ENCODE data around the gene DYRK4.

Gene DYRK4

DNA sequence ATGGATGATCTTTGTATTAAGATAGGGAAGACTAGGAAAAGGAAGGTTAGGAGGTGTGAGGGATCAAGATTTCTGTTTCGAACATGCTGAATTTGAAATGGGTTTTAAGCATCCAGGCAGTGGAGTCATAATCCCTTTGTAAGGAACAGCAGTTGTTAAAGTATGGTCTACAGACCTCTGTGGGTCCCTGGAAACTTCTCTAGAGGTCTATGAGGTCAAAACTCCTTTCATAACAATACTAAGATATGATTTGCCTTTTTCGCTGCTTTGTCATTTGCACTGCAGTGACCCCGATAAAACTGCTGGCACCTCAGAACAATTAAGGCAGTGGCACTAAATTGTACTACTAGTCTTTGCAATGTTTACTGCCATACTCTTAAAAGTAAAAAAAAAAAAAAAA, 21.8 kb upstream of the DYRK4 start:
- TF ChIP-seq, protein P1, sequence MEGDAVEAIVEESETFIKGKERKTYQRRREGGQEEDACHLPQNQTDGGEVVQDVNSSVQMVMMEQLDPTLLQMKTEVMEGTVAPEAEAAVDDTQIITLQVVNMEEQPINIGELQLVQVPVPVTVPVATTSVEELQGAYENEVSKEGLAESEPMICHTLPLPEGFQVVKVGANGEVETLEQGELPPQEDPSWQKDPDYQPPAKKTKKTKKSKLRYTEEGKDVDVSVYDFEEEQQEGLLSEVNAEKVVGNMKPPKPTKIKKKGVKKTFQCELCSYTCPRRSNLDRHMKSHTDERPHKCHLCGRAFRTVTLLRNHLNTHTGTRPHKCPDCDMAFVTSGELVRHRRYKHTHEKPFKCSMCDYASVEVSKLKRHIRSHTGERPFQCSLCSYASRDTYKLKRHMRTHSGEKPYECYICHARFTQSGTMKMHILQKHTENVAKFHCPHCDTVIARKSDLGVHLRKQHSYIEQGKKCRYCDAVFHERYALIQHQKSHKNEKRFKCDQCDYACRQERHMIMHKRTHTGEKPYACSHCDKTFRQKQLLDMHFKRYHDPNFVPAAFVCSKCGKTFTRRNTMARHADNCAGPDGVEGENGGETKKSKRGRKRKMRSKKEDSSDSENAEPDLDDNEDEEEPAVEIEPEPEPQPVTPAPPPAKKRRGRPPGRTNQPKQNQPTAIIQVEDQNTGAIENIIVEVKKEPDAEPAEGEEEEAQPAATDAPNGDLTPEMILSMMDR (IDR thresholded peaks at IDR 0.05; ENCODE audit: low read depth, low read length, missing control alignments): no peak
- Histone ChIP-seq H3K36me3 (replicated peaks) (no peaks in the 10 kb centered on the region), H3K4me3 (ENCODE audit: low read depth, low read length) (no peak overlapping the region), H3K27me3 (replicated peaks) (no peaks in the 10 kb centered on the region), H3K27ac (no peak overlapping the region)
- no peak for DNase-seq
- in situ Hi-C loops (cut with HindIII; ENCODE audit: low pct_ligation_motif_present, low sequenced_read_pairs): no loop called here

DNA sequence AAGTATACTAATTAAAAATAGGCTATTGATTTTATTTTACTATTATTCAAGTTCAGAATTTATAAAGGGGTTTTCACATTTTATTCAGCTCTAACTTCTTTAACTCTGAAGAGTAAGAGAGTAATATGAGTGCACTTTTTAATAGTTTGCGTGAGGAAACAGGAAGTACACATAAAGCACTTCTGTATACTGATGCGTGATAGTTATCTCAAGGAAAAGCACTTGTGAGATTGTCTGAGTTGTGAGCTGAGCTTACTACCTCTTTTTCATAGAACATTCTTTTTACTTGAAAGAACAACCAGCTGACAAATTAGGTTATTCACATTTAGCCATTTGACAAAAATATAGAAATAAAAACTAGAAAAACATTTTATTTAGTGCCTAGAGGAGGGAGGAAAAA, 21.4 kb upstream of the DYRK4 start:
- no peaks in the 10 kb centered on the region for H3K27me3 ChIP-seq (replicated peaks)
- no peak overlapping the region for H3K4me3 ChIP-seq (ENCODE audit: low read depth, low read length)
- TF ChIP-seq, protein P1 (IDR thresholded peaks at IDR 0.05; ENCODE audit: low read depth, low read length, missing control alignments): no peak
- DNase-seq: no peak
- H3K27ac ChIP-seq: no peak overlapping the region
- no peaks in the 10 kb centered on the region for H3K36me3 ChIP-seq (replicated peaks)
- in situ Hi-C loops (cut with HindIII; ENCODE audit: low pct_ligation_motif_present, low sequenced_read_pairs): no loop called here

DNA sequence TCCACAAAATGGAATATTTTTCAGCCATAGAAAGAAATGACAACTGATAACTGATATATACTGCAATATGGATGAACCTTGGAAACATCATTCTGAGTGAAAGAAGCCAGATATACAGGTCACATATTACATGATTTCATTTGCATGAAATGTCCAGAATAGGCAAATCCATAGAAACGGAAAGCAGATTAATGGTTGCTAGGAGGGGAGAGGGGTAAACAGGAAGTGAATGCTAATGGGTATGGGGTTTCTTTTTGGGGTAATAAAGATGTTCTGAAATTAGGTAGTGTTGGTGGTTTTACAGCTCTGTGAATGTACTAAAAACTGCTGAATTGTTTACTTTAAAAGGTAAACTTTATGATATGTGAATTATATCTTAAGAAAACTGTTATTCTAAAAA, 16.8 kb upstream of the DYRK4 start:
- no peaks in the 10 kb centered on the region for H3K27me3 ChIP-seq (replicated peaks)
- DNase-seq: no peak
- no peaks in the 10 kb centered on the region for H3K36me3 ChIP-seq (replicated peaks)
- TF ChIP-seq, protein P1 (IDR thresholded peaks at IDR 0.05; ENCODE audit: low read depth, low read length, missing control alignments): no peak
- H3K27ac ChIP-seq: no peak overlapping the region
- H3K4me3 ChIP-seq (ENCODE audit: low read depth, low read length): no peak overlapping the region
- in situ Hi-C loops (cut with HindIII; ENCODE audit: low pct_ligation_motif_present, low sequenced_read_pairs): no loop called here

DNA sequence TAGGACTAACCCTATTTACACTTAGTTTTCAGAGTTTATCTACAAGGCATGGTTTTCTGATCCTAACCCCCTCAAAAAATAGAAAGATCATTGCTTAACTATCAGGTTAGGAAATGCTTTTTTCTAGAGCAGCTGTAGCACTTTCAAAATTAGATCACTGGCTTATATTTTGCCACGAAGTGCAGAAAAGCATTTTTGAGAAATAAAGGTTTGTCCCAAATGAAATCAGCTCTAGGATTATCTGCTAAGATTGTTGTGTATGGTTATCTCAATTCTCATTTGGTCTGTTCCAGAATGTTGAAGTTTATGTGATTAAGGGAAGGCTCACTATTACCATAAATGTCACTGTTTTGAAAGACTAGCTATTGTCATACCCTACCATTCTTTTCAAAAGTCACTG, 9.8 kb upstream of the DYRK4 start:
- Histone ChIP-seq H3K4me3 (ENCODE audit: low read depth, low read length) (no peak overlapping the region), H3K27me3 (replicated peaks) (no peaks in the 10 kb centered on the region), H3K36me3 (replicated peaks) (no peaks in the 10 kb centered on the region), H3K27ac (no peak overlapping the region)
- no peak for DNase-seq
- TF ChIP-seq, protein P1 (IDR thresholded peaks at IDR 0.05; ENCODE audit: low read depth, low read length, missing control alignments): no peak
- in situ Hi-C loops (cut with HindIII; ENCODE audit: low pct_ligation_motif_present, low sequenced_read_pairs): no loop called here

GRCh38 chr12:4553943-4554342, 8.1 kb upstream of the DYRK4 start:
- no peak for DNase-seq
- no peak overlapping the region for H3K4me3 ChIP-seq (ENCODE audit: low read depth, low read length)
- TF ChIP-seq, protein P1 (IDR thresholded peaks at IDR 0.05; ENCODE audit: low read depth, low read length, missing control alignments): no peak
- in situ Hi-C loops (cut with HindIII; ENCODE audit: low pct_ligation_motif_present, low sequenced_read_pairs): no loop called here
- no peaks in the 10 kb centered on the region for H3K27me3 ChIP-seq (replicated peaks)
- no peak overlapping the region for H3K27ac ChIP-seq
- no peaks in the 10 kb centered on the region for H3K36me3 ChIP-seq (replicated peaks)

DNA sequence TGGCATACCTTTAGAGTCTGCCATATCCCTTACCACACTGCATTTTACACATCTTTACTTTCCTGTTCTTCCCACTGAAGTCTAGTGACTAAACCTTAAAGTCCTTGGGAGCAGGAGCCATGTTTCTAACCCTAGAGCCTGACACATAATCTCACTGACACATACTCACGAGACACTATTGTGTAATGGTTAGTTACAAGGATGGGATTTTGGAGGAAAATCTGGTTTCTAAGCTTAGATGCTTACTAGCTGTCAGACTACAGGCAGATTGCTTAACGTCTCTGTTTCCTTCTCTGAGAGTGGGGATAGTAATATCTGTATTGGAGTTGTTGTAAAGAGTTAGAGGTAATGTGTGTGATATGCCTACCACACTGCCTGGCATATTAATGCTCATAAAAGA, 6.2 kb upstream of the DYRK4 start:
- Histone ChIP-seq H3K27me3 (replicated peaks) (no peaks in the 10 kb centered on the region), H3K27ac (no peak overlapping the region), H3K36me3 (replicated peaks) (no peaks in the 10 kb centered on the region), H3K4me3 (ENCODE audit: low read depth, low read length) (no peak overlapping the region)
- in situ Hi-C loops (cut with HindIII; ENCODE audit: low pct_ligation_motif_present, low sequenced_read_pairs): no loop called here
- no peak for DNase-seq
- TF ChIP-seq, protein P1 (IDR thresholded peaks at IDR 0.05; ENCODE audit: low read depth, low read length, missing control alignments): no peak

Measured in brain microvascular endothelial cell (primary cell).